Stimulated activated CD8-positive, alpha-beta memory T cell treated with anti-CD3 and anti-CD28 coated beads, Interleukin-4, amount 100 ng/mL, for 48 hours (primary cell): ENCODE measurements around the gene MT2A.
"Not testable (repeated sequence)": the region's sequence is repeated elsewhere in the genome, so short reads cannot be mapped to it uniquely, and the experiment has no call there.

Experiments used
- DNase-seq: peaks from one replicate; pipeline ENCODE4 v3.0.0-alpha.2; 2020

The MT2A gene

GRCh38 chr16:56608043-56608875, at the start of gene MT2A:
TSS of gene MT2A (plus strand) at chr16:56608584. CDS start at chr16:56608656, 72 bp downstream.
- peak; percentile 94 for DNase-seq

GRCh38 chr16:56559109-56559508, 49.3 kb upstream of the MT2A start:
- no peak for DNase-seq

GRCh38 chr16:56560447-56560846, 47.9 kb upstream of the MT2A start:
- no peak for DNase-seq

- DNase-seq: no peak
Observed at GRCh38 chr16:56561126-56561525, 47.3 kb upstream of the MT2A start.

GRCh38 chr16:56564793-56565477, 43.4 kb upstream of the MT2A start, which contains the start of gene MT4:
TSS of gene MT4 (plus strand) at chr16:56565073. CDS start at chr16:56565129, 56 bp downstream.
- DNase-seq: no peak

GRCh38 chr16:56569971-56570370, 38.4 kb upstream of the MT2A start:
- DNase-seq: no peak

GRCh38 chr16:56571525-56571924, 36.9 kb upstream of the MT2A start:
- DNase-seq: no peak

- no peak for DNase-seq
Observed at GRCh38 chr16:56574625-56575024, 33.8 kb upstream of the MT2A start.

GRCh38 chr16:56576585-56577299, 31.6 kb upstream of the MT2A start:
- DNase-seq: peak; percentile 95

- DNase-seq: no peak
Observed at GRCh38 chr16:56577300-56577625, 31.1 kb upstream of the MT2A start.

GRCh38 chr16:56580391-56581048, 27.9 kb upstream of the MT2A start:
- no peak for DNase-seq

- not testable (repeated sequence) for DNase-seq
Observed at GRCh38 chr16:56582911-56583310, 25.5 kb upstream of the MT2A start.

GRCh38 chr16:56583351-56584168, 24.8 kb upstream of the MT2A start:
- DNase-seq: no peak

- DNase-seq: no peak
Observed at GRCh38 chr16:56584276-56584675, 24.1 kb upstream of the MT2A start.

- peak; percentile 24 for DNase-seq
Observed at GRCh38 chr16:56588781-56589140, 19.6 kb upstream of the MT2A start.

- DNase-seq: peak; percentile 54
Observed at GRCh38 chr16:56589141-56590039, 19.0 kb upstream of the MT2A start, which contains the start of gene MT3. TSS of gene MT3 (plus strand) at chr16:56589528. CDS start at chr16:56589591, 63 bp downstream.

GRCh38 chr16:56591377-56592060, 16.9 kb upstream of the MT2A start:
- peak; percentile 14 for DNase-seq

GRCh38 chr16:56593573-56594291, 14.7 kb upstream of the MT2A start:
- peak; percentile 15 for DNase-seq

GRCh38 chr16:56594292-56594619, 14.1 kb upstream of the MT2A start:
- DNase-seq: no peak
